ENCODE results near the gene KCP. TPM values are rescaled to one million over a fixed set of nuclear protein-coding genes. Genes with fewer than 3 reads are reported as not detected.
"Not testable (repeated sequence)": the region's sequence is repeated elsewhere in the genome, so short reads cannot be mapped to it uniquely, and the experiment has no call there.

KCP gene
- total RNA-seq, 2 experiments from 2014 or later = 0.11 TPM; not detected in 1

- Mint-ChIP-seq H3K36me3 (ENCODE audit: low read depth) (peaks cover 16% of the 10 kb centered on the region), H3K4me3 (no peak overlapping the region), H3K27me3 (no peaks in the 10 kb centered on the region), H3K4me1 (ENCODE audit: low read depth) (no peaks in the 10 kb centered on the region), H3K27ac (no peak overlapping the region), H3K9me3 (no peaks in the 10 kb centered on the region)
- POLR2A ChIA-PET = no interaction called here
- H3K4me3 ChIP-seq (ENCODE audit: low read length) = no peak overlapping the region
- no peaks in the 10 kb centered on the region for H3K4me1 ChIP-seq (ENCODE audit: insufficient read depth, low read length)
- ATAC-seq (ENCODE audit: poor library complexity) (no peak), DNase-seq (peak in 1 of 14 experiments; percentile 41)
- no peaks in the 10 kb centered on the region for H3K27me3 ChIP-seq (ENCODE audit: control insufficient read depth in 1 of 2, insufficient read depth in 2 of 2, low read length in 2 of 2)
- no peak for TF ChIP-seq CTCF (IDR thresholded peaks at IDR 0.05)
- H3K27ac ChIP-seq (ENCODE audit: low read depth in 1 of 2, low read length in 2 of 2) = no peak overlapping the region
- peaks cover 26% of the 10 kb centered on the region for H3K36me3 ChIP-seq (ENCODE audit: insufficient read depth, low read length)
- H3K9me3 ChIP-seq (ENCODE audit: control insufficient read depth in 1 of 2, insufficient read depth in 1 of 2, low read length in 2 of 2) = no peaks in the 10 kb centered on the region
- intact Hi-C loops (cut with DNase I, micrococcal nuclease) = no loop called here
- CTCF ChIA-PET = interaction anchor here (0.6 kb wide), 1 partner anchor 65 kb away, joined by 3 read pairs; no protein-coding TSS in a partner anchor
Measured at GRCh38 chr7:128946936-128947830, 36.7 kb upstream of the KCP start.

GRCh38 chr7:128945668-128946366, 35.3 kb upstream of the KCP start:
- Histone ChIP-seq H3K27ac (ENCODE audit: low read depth in 1 of 2, low read length in 2 of 2) (no peak overlapping the region), H3K9me3 (ENCODE audit: control insufficient read depth in 1 of 2, insufficient read depth in 1 of 2, low read length in 2 of 2) (no peaks in the 10 kb centered on the region), H3K4me1 (ENCODE audit: insufficient read depth, low read length) (peaks cover 12% of the 10 kb centered on the region), H3K27me3 (ENCODE audit: control insufficient read depth in 1 of 2, insufficient read depth in 2 of 2, low read length in 2 of 2) (no peaks in the 10 kb centered on the region), H3K36me3 (ENCODE audit: insufficient read depth, low read length) (peaks cover 21% of the 10 kb centered on the region), H3K4me3 (ENCODE audit: low read length) (no peak overlapping the region)
- Mint-ChIP-seq H3K4me1 (ENCODE audit: low read depth) (peaks cover 7% of the 10 kb centered on the region), H3K36me3 (ENCODE audit: low read depth) (peaks cover 6% of the 10 kb centered on the region), H3K4me3 (no peak overlapping the region), H3K27ac (no peak overlapping the region), H3K9me3 (no peaks in the 10 kb centered on the region), H3K27me3 (peaks cover 7% of the 10 kb centered on the region)
- POLR2A ChIA-PET = no interaction called here
- DNase-seq = no peak
- CTCF ChIA-PET = no interaction called here
- ATAC-seq (ENCODE audit: poor library complexity) = no peak
- intact Hi-C loops (cut with DNase I, micrococcal nuclease) = no loop called here
- TF ChIP-seq CTCF (IDR thresholded peaks at IDR 0.05) = no peak

- POLR2A ChIA-PET = no interaction called here
- intact Hi-C loops (cut with DNase I, micrococcal nuclease) = no loop called here
- Mint-ChIP-seq H3K9me3 (no peaks in the 10 kb centered on the region), H3K4me1 (ENCODE audit: low read depth) (peaks cover 18% of the 10 kb centered on the region), H3K27ac (no peak overlapping the region), H3K4me3 (no peak overlapping the region), H3K27me3 (peaks cover 8% of the 10 kb centered on the region), H3K36me3 (ENCODE audit: low read depth) (no peaks in the 10 kb centered on the region)
- H3K27me3 ChIP-seq (ENCODE audit: control insufficient read depth in 1 of 2, insufficient read depth in 2 of 2, low read length in 2 of 2) = no peaks in the 10 kb centered on the region
- CTCF ChIA-PET = no interaction called here
- peaks cover 19% of the 10 kb centered on the region for H3K36me3 ChIP-seq (ENCODE audit: insufficient read depth, low read length)
- no peak overlapping the region for H3K27ac ChIP-seq (ENCODE audit: low read depth in 1 of 2, low read length in 2 of 2)
- H3K4me1 ChIP-seq (ENCODE audit: insufficient read depth, low read length) = peaks cover 24% of the 10 kb centered on the region
- no peaks in the 10 kb centered on the region for H3K9me3 ChIP-seq (ENCODE audit: control insufficient read depth in 1 of 2, insufficient read depth in 1 of 2, low read length in 2 of 2)
- ATAC-seq (ENCODE audit: poor library complexity) = no peak
- H3K4me3 ChIP-seq (ENCODE audit: low read length) = no peak overlapping the region
- TF ChIP-seq CTCF (IDR thresholded peaks at IDR 0.05) = no peak
- DNase-seq = no peak
Measured at GRCh38 chr7:128944487-128945236, 34.2 kb upstream of the KCP start.

DNA sequence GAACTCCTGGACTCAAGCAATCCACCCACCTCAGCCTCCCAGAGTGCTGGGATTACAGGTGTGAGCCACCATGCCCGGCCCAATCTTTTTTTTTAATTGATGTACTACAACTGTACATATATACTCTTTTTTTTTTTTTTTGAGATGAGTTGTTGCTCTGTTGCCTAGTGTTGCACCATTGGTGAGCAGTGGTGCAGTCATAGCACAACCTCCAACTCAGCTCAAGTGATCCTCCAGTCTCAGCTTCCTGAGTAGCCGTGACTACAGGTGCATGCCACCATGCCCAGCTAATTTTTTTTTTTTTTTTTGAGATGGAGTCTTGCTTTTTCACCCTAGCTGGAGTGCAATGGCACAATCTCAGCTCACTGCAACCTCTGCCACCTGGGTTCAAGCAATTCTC, 32.7 kb upstream of the KCP start:
- H3K27ac ChIP-seq (ENCODE audit: low read depth in 1 of 2, low read length in 2 of 2); intact Hi-C loops (cut with DNase I, micrococcal nuclease); H3K27me3 ChIP-seq (ENCODE audit: control insufficient read depth in 1 of 2, insufficient read depth in 2 of 2, low read length in 2 of 2); H3K9me3 Mint-ChIP-seq; H3K4me3 Mint-ChIP-seq; POLR2A ChIA-PET; ATAC-seq (ENCODE audit: poor library complexity); DNase-seq; H3K4me3 ChIP-seq (ENCODE audit: low read length); H3K27ac Mint-ChIP-seq; H3K36me3 Mint-ChIP-seq (ENCODE audit: low read depth); H3K9me3 ChIP-seq (ENCODE audit: control insufficient read depth in 1 of 2, insufficient read depth in 1 of 2, low read length in 2 of 2): not testable (repeated sequence)
- peaks cover 29% of the 10 kb centered on the region for H3K4me1 Mint-ChIP-seq (ENCODE audit: low read depth)
- H3K27me3 Mint-ChIP-seq = peaks cover 14% of the 10 kb centered on the region
- H3K4me1 ChIP-seq (ENCODE audit: insufficient read depth, low read length) = peaks cover 37% of the 10 kb centered on the region
- CTCF ChIA-PET = interaction anchor here (0.6 to 1.0 kb wide), 2 partner anchors 14 to 60 kb away, joined by 5 to 6 read pairs; no protein-coding TSS in a partner anchor
- peaks cover 10% of the 10 kb centered on the region for H3K36me3 ChIP-seq (ENCODE audit: insufficient read depth, low read length)

Data from CD4-positive, alpha-beta T cell (primary cell).